ENCODE measurements around the gene HDAC9.

The HDAC9 gene

DNA sequence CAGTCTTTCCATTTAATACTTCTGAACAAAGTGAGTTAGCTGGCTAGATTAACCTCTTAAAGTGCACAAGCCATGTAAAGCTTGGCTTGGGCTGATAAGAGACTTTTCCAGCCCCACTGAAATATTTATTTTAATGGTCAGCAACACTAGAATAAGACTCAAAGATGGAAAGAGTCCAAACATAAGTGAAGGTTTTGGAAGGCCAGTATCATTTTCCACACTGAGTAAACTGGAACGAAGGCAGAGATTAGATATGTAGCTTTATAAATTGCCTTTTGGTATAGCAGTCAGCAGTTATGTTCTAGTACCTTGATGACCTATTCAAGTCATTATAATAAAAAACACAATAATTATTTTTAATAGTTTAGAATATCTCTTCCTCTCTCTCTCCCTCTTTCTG lies 102.2 kb downstream of the HDAC9 start:
- DNase-seq, result no peak

DNA sequence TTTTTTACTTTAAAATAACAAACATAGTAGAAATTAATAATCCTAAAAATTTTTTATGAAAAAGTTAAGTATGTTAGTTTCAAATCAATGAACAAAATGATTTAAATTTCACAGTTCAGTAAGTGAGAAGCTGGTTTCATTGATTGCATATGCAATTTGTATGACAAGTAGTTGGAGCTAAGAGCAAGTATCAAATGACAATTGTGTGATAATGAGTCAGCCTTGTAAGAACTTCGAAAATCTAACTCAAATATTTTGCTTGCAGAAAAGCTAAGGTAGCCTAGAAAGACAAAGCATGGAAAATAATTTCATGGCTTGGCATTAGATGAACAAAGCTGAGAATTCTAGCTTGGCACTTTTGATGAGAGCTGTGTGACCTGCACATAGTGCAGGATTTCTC lies 111.5 kb downstream of the HDAC9 start:
- DNase-seq, result no peak

DNA sequence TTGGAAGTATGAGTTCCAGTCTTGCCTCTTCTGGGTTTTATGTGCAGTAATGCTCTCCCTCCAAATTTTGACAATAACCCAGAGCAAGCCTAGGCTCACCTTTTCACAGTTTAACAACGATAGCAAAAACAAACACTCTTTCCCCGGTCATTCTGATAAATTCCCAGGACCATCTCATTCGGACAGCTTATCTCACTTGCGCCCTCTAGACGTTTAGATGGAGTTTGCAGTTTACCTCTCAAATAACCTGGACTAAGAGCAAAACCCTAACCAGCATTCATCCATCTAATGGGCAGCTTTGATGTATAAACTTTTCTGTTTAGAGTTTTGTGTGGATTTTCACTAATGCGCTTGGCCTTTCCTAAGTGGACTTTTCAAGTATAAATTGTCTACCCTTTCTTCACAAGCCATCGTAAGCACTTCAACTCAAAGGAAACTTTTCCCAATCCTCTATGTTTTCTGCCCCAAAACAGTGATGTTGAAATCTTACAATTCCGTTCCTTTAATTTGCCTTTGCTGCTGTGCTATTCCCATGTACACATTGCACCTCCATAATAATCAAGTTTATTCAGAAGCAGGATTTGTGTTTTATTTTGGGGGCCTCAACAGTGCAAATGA lies 114.9 kb downstream of the HDAC9 start:
- DNase-seq, result no peak

DNA sequence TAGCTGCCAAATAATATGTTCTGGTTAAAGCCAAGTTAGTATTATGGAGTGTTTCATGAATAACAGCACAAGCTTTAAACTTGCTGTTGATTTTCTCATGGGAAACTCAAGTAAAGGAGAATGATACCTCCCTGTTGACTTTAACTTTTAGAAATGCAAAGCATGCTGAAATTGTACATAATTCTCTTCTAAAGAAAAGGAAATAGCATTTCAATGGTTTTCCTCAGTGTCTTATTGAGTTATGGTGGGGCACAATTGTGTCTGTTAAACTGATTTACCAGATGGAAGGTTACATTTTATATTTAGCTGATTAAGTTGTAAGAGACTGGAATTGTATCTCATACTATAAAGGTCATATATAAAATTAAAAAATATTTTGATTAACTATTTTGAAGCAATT lies 119.3 kb downstream of the HDAC9 start:
- no peak for DNase-seq

DNA sequence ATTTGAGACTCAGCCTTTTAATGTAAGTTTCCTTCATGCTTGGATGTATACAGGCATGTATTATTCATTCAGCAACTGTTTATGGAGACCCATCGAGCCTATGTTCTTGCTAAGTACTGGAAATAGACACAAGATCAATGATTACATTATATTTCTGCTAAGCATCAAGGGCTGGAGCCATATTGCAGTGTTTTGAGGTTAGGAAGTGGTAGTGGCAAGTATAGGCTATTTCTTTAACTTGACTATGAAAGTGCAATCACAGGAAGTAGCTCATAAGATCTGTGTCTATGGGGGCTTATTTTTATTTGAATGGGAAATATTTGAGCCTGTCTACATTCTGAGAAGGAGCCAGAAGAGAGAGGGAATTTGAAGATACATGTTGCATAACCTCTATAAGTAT lies 123.8 kb downstream of the HDAC9 start:
- no peak for DNase-seq

DNA sequence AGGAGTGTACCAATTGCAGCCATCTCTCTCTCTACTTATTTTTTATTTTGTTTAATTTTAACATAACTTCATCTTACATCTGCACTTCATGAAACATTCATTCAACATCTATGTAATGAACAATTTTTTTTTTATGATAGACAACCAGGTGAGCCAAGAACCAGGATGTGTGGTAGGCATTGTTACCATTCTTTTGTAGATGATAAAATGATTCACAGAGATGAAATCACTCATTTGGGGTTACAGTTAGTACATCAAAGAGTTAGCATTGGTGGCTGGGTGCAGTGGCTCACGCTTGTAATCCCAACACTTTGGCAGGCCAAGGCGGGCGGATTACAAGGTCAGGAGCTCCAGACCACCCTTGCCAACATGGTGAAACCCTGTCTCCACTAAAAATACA lies 127.8 kb downstream of the HDAC9 start:
- no peak for DNase-seq

DNA sequence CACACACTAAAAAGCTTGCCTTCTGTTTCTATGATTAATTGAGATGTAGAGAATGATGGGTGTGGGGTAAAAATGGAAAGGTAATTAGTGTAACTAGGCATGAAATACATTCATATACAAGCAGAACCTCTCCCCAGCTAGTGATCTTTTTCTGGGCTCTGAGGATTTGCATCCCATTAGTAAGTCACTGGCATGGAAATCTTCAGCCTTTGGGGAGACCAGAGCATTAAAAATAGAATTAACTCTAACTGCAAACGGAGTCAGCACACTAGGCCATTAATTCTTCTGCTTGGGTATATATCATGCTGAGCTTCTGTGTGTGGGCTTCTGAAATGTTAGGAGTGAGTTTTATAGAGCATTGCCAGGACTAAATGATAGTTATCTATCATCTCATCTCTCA lies 128.9 kb downstream of the HDAC9 start:
- no peak for DNase-seq

DNA sequence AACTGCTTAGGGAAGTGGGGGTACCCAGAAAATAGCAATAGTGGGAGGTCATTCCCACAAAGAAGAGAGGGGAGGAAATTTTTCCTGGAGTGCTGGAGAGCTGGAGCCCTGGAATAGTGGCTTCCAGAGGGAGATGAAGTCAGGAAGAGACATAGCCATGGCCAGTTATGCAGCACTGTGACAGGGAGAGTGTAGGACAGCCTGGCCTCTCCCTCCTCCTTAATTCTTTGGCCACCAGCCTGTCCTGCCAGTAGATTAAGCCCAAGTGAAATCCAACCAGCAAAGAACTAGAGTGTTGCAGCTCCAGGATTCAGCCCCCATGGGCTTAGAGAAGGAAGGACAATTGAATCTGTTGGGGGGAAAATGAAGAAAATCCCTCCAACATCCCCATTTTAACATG lies 130.5 kb downstream of the HDAC9 start:
- DNase-seq, result no peak

DNA sequence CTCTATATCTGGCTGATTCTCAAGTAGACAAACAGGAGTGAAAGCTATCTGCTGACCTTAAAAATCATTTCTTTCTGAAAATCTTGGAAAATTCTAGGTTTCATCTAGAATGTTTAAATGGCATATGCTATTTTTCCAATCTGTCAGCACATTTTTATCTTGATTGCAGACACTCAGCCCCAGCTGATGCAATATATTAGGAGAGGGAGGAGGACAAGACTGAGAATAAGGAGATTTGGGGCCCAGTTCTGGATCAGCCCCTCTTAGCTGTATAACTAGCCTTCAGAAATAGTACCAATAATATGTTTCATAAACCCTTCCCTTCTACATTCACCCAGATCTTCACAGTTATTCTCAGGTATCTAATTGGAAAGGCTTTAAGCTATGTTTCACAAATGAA lies 131.2 kb downstream of the HDAC9 start:
- no peak for DNase-seq

DNA sequence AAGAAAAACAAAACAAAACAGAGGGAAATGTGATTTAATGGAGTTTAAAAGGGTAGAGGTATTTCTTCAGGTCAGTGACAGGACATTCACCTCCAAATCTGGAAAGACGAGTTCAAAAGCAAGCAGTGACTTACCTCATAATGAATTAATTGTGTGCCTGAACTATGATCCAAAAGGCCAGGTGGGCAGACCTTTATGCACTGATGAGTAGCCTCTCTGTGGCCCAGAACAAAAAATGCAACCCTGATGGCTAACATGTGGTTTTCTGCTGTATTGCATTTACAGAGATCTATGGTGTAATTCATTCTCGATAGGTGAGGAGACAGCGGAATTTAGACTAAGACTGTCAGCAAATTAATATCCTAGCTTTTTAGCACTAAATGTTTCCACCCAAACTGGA lies 142.0 kb downstream of the HDAC9 start:
- DNase-seq, result no peak

DNA sequence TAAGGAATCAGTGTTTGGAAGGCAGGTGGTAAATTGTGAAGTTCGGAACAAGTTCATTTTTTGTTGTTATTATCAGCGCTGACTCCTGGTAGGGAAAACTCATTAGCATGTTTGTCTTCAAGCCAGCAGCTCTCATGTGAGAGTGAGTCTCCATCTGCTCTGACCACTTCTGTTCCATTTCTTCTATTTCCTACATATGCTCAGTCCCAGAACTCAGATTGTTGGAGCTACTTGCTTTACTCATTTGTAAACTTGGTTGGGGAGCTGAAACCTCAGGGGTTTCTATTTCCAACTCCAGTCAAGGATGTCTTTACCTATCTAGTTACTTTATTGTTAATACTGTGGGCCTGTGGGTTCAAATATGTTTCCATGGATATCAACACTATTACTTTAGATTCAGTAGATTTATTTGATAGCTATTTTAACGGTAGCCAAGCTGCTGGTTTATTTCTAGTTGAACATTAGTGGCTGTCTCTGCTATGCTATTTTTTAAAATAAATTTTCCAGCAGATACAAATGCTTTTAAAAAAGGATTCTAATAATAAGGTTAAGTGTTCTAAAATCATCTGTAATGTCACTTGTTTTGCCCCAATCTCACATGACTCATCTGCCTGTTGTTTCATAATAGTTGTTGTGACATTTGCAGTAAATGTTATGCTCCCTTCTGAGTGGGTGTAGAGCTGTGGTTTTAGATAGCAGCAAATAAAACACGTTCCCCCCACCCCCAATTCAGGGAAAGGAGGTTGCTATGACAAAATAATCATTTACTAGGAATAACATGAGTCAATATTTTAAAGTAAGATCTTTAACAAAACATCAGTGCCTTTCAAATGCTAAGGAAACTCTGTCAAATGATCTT lies 143.3 kb downstream of the HDAC9 start:
- DNase-seq, result peak; percentile 7

DNA sequence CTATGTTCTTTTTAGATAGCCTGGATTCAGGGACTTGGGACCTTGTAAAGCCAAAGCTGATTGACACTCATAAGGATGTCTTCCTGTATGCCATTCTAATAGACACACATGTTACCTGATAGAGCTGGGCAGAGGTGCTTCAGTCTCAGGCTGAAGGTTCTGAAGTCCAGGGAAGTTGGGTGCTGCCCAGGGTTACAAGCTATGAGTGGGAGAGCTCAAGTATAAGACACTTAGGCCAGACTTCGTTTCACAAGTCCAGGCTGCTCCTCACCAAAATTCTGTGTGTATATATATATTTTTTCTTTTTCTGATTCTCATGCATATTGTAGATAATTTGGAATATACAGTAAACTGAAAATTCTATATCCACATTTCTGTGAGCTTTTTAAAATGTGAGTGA lies 144.2 kb downstream of the HDAC9 start:
- DNase-seq, result no peak

DNA sequence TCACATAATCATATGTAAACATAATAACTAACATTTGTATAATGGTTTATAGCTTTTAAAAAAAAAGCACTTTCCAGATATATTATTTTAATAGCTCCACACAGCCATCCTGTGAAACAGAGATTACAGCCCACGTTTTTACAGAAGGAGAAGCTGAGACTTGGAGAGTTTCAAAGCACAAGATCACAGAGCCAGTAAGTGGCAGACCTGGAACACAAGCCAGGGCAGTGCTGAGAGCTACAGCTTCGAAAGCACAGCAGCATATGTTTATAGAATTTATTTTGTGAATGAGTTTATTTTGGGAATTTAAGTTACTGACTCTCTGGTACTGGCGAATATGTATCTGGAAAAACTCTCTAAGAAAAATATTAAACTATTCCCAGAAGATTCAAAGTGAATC lies 149.4 kb downstream of the HDAC9 start:
- DNase-seq, result no peak

DNA sequence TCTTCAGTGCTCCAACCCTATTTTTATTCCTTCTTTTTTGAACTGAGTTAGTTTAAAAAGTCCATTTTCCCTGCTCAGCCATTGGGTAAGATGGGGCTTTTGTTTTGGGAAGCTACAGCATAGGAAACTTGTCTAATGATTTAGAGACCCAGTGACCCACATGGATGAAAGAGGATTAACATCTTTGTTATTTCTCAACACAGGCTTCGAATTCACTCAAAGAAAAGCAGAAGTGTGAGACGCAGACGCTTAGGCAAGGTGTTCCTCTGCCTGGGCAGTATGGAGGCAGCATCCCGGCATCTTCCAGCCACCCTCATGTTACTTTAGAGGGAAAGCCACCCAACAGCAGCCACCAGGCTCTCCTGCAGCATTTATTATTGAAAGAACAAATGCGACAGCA lies 152.0 kb downstream of the HDAC9 start:
- no peak for DNase-seq

DNA sequence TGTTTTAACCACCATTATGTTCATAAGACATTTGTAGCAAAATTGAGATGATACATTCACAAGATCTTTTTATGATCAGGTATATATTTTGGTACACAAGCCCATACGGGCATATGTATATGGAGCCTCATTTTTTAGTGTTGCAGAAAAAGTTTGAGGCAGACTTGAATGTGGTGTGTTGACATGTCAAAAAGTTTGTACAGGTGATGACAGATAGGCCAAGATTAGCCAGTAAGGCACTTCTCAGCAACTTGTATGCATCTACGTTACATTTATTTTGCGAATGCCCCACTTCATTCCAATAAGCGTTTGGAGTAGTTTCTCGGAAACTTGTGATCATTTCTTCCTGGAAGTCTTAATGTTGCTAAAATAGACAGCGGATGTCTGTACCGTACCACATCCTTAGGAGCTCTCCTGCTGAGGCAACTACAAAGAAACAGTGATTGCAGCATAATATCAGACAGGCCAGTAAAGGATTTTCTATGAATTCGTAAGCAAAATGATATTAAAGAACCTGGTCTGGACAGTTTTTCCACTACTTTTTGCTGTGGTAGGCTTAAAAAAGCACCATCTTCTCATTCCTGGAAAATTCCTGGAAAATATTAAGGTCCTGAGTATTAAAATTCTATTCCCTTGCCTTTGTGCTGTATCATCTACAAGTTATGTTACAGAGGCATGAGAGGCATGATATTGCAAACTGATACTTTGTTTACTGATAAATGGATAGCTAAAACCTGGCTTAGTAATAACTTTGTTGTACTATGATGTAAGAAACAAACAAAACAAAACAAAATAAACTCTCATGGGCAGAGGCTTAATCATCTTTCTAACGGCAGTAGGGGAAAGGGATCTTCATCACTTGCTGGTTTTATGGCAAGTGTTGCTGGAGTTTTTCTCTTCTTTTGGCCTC lies 153.6 kb downstream of the HDAC9 start:
- DNase-seq, result no peak

DNA sequence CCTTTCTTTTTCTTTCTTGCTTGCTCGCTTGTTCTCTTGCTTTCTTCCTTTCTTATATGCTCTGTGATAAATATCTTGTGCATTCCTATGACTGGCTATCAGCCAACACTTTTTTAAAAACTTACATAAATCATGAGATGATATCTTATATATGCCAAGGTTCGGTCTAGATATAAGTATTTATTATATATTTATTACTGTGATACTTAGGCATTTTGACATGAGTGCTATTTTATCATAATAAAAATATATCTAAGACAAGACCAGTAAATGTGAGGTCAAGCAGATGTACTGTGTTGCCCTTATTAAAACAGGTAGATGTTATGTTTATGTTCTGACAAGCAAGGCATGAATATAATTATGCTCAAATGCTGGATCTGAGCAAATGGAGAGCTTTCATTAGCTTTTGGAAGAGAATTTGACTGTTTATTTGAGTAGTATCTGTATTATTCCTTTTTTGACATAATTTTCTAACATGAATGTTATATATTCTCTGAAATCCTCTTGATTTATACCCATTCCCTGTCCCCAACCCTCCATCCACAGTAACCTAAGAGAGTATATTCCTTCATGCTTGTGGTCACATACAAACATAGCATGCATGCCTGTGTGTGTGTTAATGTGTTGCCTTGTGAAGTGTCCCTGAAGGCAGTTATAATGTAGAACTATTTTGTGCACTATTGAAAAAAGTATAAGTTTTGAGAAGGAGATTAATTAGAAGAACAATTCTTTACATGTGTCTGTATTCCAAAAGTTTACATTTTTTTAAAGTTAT lies 158.0 kb downstream of the HDAC9 start:
- DNase-seq, result no peak

DNA sequence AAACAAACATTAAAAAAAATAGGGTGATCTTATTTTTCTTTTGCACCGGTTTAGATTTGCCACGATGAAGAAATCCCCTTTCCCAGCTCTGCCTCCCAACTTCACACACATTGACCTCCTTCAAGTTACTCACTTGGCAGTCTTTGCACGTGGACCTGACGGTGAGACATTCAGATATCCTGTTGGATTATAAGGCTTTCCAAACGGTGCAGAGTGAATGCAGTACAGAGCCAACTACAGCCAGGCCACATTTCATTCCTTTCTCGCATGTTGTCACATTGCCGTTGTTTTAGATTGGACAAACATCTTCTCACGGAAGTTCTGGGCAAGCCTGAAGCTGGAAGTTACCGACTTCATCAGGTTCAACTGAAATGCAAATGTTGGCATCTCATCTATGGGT lies 159.2 kb downstream of the HDAC9 start:
- no peak for DNase-seq

DNA sequence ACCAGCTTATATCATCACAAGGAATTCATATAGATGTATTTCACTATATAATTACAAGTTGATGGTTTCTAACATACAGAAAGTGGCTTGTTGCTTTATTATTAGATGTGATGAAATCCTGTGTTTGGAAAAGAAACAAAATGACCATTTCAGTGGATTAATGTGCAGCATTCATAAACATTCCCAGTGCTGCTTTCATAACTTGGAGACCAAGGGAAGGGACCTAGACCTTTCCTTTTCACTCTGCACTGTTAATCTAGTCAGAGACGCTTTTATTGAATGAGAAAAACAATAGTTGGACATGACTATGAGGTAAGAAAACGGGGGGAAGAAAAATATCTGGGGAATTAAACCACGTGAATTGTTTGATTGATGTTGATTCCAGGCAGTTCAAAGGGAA lies 160.0 kb downstream of the HDAC9 start:
- DNase-seq, result no peak

DNA sequence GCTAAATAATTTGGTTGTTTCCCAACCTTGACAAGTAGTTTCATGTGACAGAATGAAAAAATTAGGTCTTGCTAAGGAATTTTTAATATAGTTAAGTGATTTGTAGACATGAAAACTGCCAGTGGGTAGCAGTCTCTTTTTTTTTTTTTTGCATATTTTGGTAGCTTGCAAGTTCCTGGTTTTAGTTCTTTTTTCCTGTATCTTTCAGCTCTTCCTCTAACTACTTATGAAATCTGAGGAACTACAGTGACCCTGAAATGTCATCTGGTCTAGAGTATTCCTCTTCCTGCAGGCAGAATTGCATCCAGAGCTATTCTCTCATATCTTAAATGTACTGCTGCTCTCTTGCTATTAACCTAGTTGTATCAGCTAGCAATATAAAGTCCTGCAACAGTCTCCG lies 160.4 kb downstream of the HDAC9 start:
- no peak for DNase-seq

DNA sequence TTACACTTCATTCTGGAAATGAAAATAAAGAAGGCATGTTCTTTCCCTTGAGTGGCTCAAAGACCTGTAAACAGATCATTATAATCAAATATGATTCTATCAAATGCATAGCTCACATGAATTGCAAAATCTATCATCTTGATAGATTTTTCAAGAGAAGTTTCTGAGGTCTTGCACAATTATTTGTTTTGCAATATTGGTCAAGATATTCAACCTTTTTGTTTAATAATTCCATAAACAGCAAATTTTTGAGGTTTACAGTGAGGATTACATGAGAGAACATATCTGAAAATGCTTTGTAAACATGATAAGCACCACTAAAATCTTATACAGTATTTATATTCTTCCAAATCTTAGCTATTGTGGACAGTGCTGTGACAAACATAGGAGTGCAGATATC lies 160.8 kb downstream of the HDAC9 start:
- no peak for DNase-seq

DNA sequence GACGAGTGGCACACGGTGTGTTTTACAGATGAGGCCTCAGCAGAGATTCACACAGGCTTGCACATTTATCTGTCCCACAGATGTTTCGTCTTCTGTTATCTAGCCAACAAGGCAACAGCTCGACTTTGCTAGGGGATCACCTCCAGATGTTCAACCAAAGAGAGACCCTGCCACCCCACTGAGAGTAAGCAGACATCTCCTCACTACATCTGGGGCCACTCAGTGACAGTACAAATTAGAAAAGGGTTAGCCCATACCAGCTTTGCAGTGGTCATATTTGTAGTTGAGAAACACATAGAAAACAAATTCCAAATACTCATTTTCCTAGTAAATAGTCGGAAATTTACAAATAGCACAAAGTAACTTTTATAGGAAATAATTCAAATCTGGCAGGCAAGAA lies 164.2 kb downstream of the HDAC9 start:
- no peak for DNase-seq

DNA sequence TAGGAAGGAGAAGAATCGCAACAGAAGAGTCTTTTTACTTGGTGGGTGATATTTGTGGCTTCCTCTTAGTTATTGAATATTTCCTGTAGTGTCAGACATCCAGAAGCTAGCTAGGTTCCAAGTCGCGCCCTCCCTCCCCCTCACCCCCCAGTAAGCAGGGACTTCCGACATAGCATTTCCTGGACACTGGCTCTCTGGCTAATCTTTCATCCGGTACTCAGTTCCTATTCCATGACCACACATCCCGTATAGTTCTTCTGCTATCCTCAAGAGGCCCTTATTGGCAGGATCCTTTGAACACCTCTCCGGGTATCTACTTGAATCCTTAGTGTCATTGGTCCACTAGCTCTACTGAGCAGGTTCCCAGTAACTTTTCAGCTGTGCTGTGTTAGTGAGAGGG lies 167.8 kb downstream of the HDAC9 start:
- no peak for DNase-seq
